Posterior vena cava (tissue), 2 donors: ENCODE data around the gene HHIPL1. TPM values are rescaled to one million over a fixed set of nuclear protein-coding genes. Genes with fewer than 3 reads are reported as not detected.
A peak's percentile ranks its signal among the peaks of the same experiment; 100 is the strongest.
"Not testable (repeated sequence)": the region's sequence is repeated elsewhere in the genome, so short reads cannot be mapped to it uniquely, and the experiment has no call there.

Experiments
- DNase-seq: peaks from one replicate; pipeline ENCODE4 v3.0.0-alpha.2; 2020; ENCODE audit warnings: low spot score
- intact Hi-C, 2 donors: fragments of 100-400 bp; cut with DNase I; formaldehyde crosslinking; loops; one replicate each; pipeline versions ENCODE4 v1.14.1 to v1.14.2; 2022 to 2023
- total RNA-seq, 2 donors: library from RNA; stranded (reverse); fragmentation: NEBNext Ultra II Directional; extraction: Animal tissue kit (Norgen Biotek cat#: 25700); gene quantifications; one replicate each; pipeline ENCODE4 v1.2.1, GENCODE V29; 2021
- donor health status: DM: yes; HTN: yes; CAD: no.
- donor health status: DM: yes; HTN: yes; CAD: no.

The HHIPL1 gene
- total RNA-seq, 2 donors from 2014 or later, result 10.9 to 11.6 TPM

DNA sequence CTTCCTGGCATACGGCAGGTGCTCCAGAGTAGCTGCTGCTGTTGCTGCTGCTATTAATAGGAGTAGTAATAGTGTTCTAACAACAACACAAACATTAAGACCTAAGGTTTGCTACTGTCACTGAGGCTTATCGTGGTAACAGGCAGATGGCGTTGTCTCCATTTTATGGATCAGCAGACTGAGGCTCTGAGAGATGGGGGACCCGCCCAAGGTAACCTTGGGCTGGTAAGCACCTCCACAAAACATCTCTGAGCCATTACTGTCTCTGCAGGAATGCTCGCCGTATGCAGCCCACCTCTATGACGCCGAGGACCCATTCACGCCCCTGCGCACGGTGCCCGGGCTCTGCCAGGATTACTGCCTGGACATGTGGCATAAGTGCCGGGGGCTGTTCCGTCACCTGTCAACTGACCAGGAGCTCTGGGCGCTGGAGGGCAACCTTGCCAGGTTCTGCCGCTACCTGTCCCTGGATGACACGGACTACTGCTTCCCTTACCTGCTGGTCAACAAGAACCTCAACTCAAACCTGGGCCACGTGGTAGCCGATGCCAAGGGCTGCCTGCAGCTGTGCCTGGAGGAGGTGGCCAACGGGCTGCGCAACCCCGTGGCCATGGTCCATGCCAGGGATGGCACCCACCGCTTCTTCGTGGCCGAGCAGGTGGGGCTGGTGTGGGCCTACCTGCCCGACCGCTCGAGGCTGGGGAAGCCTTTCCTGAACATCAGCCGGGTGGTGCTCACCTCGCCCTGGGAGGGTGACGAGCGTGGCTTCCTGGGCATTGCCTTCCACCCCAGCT lies 7.2 kb downstream of the HHIPL1 start:
- intact Hi-C loops, result no loop called here

DNA sequence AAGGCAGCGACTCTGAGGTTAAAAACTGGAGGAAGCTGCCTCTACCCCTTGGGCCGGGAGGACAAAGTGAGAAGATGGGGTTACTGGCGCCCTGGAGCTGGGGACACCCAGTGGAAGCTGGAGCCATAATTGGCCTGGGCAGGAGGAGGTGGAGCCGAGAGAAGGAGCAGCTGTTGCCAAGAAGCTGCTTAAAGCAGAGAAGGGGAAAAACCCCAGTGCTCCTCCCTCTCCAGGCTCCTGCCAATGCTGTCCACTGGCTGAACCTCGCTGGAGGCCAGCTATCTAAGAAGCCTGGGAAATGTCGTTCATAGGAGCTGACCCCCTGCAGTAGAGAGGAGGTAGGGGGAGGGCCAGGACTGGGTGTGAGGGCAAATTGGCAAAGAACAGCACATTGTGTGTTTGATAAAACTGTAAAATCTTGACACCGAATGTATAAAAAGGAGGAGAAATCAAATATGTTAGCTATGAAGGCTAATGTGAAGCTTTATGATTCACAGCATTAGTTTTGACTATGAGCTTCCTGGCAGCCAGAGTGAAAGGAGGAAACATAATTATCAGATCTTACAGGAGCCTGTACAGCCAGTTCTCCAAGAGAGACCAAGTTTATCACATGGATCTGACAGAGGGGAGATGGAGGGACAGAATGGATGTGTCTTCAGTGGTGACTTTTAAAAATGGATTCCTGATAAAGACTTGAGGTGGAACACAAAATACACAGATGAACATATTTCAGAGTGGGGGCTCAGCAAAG lies 9.5 kb downstream of the HHIPL1 start:
- intact Hi-C loops, result no loop called here
- peak; percentile 86 for DNase-seq

More for the DNA sequence above, 7.2 kb downstream of the HHIPL1 start:
- DNase-seq, result no peak

DNA sequence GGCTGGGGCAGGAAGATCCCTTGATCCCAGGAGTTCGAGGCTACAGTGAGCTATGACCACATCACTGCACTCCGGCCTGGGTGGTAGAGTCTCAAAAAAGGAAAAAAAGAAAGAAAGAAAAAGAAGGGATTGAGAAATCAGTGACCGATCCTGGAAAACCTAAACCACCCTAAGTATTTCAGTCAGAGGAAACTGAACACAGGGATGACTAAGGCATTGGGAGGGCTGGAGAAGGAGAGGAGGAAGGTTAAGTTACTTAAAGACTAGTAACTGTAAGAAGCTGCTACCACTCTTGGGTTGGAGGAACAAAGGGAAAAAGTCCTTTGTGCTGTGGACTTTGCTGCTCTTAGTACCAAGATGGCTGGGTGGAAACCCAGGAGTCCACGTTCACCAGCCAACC lies 10.6 kb downstream of the HHIPL1 start:
- no peak for DNase-seq
- intact Hi-C loops, result no loop called here

GRCh38 chr14:99656171-99656570 lies 11.2 kb downstream of the HHIPL1 start:
- DNase-seq, result no peak
- intact Hi-C loops, result no loop called here

GRCh38 chr14:99657645-99658155 lies 12.8 kb downstream of the HHIPL1 start:
- no peak for DNase-seq
- intact Hi-C loops, result no loop called here

- no peak for DNase-seq
- intact Hi-C loops, result no loop called here
These were observed 13.4 kb downstream of the HHIPL1 start for GRCh38 chr14:99658218-99658845.

DNA sequence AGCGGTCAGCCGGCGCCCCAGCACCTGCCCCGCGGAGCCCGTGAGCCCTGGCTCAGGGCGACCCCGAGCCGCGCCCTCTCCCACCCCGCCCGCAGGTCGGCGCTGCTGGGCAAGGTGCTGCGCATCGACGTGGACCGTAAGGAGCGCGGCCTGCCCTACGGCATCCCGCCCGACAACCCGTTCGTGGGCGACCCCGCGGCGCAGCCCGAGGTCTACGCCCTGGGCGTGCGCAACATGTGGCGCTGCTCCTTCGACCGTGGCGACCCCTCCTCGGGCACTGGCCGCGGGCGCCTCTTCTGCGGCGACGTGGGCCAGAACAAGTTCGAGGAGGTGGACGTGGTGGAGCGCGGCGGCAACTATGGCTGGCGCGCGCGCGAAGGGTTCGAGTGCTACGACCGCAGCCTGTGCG lies 14.4 kb downstream of the HHIPL1 start:
- intact Hi-C loops, result no loop called here
- no peak for DNase-seq

- intact Hi-C loops, result no loop called here
- DNase-seq, result no peak
These were observed 15.2 kb downstream of the HHIPL1 start for GRCh38 chr14:99660006-99660566.

DNA sequence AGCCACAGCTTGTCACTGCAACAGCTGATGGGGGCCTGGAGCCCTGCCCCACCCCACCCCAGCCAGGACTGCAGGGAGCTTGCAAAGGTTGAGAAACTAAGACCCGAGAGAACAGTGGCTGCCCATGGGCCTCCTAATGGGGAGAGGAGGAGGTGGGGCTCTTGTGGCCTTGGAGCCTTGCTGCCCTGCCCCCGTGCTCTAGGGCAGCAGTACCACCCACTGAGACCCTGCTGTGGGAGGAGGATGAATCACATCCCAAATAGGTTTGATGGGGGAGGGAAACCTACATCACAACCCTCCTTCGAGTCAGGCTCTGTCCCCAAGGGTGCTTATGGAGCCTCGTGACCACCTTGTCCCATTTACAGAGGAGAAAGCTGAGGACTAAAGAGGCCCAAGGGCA lies 15.9 kb downstream of the HHIPL1 start:
- intact Hi-C loops, result no loop called here
- DNase-seq, result no peak

DNA sequence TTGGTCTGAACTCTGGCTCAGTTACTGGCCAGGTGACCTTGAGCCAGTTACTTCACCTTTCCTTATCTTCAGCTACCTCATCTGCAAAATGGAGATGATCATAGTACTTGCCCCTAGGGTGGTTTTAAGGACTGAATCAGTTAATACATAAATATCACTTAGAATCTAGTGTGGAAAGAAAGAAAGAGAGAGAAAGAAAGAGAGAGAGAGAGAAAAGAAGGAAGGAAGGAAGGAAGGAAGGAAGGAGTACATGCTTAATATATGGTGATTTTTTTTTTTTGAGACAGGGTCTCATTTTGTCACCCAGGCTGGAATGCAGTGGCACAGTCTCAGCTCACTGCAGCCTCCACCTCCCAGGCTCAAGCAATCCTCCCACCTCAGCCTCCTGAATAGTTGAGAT lies 16.3 kb downstream of the HHIPL1 start:
- intact Hi-C loops, DNase-seq: not testable (repeated sequence)

DNA sequence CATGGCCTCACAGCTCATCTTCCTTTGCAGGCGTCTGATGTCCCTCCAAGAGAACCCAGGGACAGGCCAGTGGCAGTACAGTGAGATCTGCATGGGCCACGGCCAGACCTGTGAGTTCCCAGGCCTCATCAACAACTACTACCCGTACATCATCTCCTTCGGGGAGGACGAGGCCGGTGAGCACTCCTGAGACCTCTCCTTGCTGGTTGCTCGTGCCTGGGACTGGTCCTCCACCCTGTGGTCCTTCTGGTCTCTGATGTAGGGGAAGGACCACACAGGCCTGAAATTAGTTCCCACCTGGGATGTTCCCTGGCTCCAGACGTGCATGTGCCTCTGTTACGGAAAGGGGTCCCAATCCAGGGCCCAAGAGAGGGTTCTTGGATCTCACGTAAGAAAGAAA lies 17.9 kb downstream of the HHIPL1 start:
- intact Hi-C loops, result no loop called here
- DNase-seq, result no peak

DNA sequence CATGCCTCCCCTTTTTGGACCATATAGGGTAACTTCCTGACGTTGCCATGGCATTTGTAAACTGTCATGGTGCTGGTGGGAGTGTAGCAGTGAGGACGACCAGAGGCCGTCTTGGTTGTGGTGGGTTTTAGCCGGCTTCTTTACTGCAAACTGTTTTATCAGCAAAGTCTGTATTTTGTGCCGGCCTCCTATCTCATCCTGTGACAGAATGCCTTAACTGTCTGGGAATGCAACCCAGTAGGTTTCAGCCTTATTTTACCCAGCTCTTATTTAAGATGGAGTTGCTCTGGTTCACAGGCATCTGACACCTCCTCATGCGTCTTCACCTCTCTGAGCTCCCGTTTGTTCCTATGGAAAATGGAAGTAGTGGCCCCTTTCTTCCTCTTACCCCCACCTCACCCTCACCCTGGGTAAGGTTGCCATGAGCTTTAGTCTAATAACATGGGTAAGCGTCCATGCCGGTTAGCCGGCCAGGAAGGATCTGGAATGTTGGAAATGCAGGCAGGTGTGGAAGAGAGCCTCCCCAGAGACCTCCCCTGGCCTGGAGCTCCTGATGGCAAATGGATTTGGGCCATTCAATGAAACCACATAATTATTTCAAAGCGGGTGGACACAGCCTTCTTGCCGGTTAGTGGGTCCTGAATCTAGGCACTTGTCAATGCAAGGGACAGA lies 18.6 kb downstream of the HHIPL1 start:
- DNase-seq, result no peak
- intact Hi-C loops, result no loop called here

GRCh38 chr14:99664058-99664936 lies 19.4 kb downstream of the HHIPL1 start:
- DNase-seq, result no peak
- intact Hi-C loops, result no loop called here

GRCh38 chr14:99664937-99665273 lies 20.0 kb downstream of the HHIPL1 start:
- intact Hi-C loops, result no loop called here

GRCh38 chr14:99666533-99666932 lies 21.6 kb downstream of the HHIPL1 start:
- intact Hi-C loops, result no loop called here
- no peak for DNase-seq

More at GRCh38 chr14:99664937-99665273, 20.0 kb downstream of the HHIPL1 start:
- no peak for DNase-seq

DNA sequence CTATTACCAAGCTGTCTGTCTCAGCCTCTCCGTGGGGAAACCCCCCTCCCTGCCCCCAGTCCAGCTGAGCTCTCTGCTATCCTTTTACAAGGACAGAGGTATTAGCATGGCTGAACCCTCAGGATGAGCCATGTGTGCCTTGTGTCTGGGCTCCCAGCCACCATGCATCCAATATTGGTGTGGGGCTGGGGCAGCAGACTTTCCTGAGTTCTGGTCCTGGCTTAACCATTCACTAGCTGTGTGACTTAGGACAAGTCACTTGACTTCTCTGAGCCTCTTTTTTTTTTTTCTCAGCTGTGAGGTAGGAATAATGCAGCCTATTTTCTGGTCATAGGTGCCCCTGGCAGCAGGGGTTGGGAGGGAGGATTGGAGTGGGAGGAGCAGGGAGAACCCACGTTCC lies 22.1 kb downstream of the HHIPL1 start:
- intact Hi-C loops, result no loop called here
- DNase-seq, result no peak

DNA sequence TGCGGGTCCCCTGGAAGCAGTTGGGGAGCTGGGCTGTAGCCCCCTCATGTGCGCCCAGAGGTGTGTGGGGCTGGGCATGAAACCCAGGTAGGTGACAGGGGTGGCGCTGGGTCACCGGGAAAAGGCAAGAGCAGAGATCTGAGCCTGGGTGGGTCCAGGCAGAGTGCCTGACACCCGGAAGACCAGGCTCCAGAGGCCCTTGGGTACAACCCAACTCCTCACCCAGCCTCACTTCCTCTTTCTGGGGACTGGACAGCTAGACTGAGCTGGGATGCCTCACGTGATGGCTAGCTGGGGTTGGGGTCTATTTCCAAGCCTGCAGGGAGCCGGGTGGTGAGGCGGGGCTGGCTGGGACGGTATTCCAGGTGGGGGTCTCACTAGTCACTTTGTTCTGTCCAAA lies 22.9 kb downstream of the HHIPL1 start:
- intact Hi-C loops, result no loop called here
- no peak for DNase-seq
